ENCODE data around the gene FGR.

FGR gene

DNA sequence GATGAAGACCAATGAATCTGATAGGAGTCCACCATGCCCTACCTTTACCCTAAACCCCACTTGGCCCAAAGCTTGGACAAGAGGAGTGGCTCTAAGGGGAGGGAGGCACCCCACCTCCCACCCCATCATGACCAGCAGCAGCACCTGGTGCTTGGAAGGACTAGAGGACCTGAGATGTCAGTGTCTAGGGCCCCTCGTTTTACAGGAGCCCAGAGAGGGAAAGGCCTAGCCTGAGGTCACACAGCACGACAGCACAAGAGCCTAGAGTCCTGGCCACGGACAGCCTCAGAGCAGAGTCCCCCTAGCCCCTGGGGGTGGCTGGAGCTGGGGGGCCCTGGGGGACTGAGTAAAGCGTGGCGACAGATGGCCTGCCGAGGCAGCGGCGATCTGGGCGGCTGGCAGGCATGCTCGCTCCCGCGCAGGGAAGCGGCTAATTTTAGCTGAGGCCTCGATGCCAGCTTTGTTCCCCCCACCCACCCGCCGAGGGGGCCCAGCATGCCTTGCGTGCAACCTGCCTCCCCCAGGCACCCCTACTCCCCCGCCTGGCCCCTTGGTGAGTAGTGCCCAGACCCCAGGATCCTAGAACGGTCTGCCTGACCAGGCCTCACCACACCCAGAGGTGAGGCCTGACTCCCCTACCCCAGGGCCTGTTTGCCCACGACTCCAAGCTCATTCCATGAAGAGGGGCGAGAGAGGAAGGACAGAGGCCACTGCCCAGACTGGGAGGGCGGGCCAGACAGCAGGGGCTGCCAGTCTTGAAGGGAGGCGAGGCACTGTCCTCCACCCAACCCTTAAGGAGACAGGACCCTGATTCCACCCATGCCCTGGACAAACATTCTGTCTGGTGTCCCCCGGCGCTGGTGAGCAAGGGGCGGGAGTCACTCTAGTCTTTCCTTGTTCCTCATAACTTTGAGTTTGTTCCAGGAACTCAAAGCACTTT is 70.0 kb downstream of the FGR start:
- no peak for DNase-seq

DNA sequence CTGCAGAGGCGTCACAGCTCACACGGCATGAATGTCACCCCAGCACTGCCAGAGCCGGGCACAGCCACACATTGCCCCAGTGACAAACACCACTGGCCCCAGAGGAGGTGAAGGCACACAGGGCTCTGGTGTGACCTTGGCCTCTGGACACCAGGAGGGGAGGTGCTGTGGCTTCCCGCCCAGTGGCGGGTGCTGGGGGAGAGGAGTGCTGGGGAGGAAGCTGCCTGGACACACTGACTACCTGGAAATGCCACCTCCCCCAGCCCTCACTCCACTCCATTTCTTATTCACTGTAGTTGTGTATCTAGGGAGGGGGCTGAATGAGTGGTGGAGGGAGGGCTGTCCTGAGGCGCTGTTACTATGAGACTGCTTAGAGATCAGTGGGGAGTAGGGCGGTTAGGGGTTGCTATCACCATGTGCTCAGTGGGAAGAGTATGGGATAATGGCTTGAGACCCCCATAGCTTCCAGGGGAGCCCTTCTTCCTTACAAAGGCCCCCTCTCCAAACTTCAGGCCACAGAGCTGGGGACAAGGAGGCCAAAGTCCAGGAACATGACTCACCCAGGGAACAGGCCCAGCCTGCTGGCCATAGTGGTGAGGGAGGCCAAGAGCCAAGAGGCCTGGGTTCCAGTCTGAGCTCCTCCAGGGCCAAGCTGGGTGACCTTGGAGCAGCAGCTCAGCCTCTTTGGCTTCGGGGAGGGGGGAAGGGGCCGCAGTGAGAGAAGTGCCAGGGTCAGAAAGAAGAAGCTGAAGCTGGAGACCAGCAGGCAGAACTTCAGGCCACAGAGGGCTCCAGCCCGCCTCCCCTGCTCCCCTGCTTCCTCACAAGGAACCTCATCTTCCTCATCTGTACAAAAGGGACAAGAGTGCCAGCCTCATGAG is 71.2 kb downstream of the FGR start:
- no peak for DNase-seq

DNA sequence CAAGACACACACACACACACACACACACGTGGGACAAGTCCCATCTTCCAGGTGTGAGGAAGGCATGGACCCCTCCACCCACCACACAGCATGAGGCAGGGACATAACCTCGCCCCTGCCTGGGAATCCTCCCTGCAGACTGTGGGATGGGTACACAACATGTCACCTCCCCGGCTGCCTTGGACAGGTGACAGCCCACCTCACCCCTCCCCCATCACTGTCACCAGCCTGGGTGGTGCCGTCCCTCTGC is 71.7 kb downstream of the FGR start:
- no peak for DNase-seq

DNA sequence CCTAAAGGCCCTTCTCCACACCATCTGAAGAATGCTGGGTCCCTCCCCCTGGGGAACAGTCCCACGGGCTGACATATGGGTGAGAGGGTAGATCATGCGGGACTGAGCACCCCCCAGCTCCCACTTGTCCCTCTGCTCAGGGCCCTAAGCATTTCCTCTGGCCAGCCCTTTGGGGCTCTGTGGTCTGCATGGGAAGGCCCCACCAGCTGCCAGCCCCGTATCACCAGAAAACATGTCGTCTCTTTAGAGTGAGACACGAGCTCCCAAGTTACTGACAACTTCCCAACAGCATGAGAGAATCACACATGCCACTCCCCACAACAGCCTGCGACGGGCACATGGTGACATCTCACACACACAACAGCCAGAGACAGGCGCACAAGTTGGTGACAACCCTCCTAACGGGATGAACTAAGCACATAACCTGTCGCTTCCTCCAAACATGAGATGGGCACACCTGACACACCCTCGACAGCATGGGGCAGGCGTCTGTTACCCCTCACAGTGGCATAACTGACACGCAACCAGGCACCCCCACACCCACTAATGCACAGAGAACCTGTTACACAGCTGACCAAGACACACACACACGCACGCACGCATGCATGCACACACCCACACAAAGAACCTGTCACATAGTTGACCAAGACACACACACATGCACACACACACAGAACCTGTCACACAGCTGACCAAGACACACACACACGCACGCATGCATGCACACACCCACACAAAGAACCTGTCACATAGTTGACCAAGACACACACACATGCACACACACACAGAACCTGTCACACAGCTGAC is 72.2 kb downstream of the FGR start:
- no peak for DNase-seq
